CD4-positive, alpha-beta T cell (primary cell): ENCODE results near the gene LY6G6D. TPM values are rescaled to one million over a fixed set of nuclear protein-coding genes. Genes with fewer than 3 reads are reported as not detected.

ENCODE experiments used
- ATAC-seq: fragments of 200-7000 bp; cut with Tn5 transposase; one replicate; pipeline ENCODE4 v1.10.0; 2022; ENCODE audit warnings: mild to moderate bottlenecking; ENCODE audit not compliant: poor library complexity
- CTCF ChIA-PET: fragments of 350-600 bp; sonication (Branson Sonifier 250); formaldehyde crosslinking; loops from one replicate; lab custom pipeline; 2021; ENCODE audit warnings: antibody characterized with exemption, inconsistent platforms; lab: Charles Lee
- POLR2A ChIA-PET: fragments of 350-600 bp; sonication (Branson Sonifier 250); formaldehyde crosslinking; loops from one replicate; lab custom pipeline; 2021; ENCODE audit warnings: antibody characterized with exemption, inconsistent platforms; lab: Charles Lee
- DNase-seq, 14 experiments: peaks; one replicate each; pipeline ENCODE4 v3.0.0-alpha.2; 2013 to 2020; ENCODE audit warnings: mixed read lengths in 2 of 14
- H3K27ac ChIP-seq, 2 donors: one replicate each; pipeline versions ENCODE4 v1.5.1 to v1.7.0; 2013; ENCODE audit warnings: low read length in 2 of 2, low read depth in 1 of 2, mild to moderate bottlenecking in 1 of 2
- H3K27me3 ChIP-seq, 2 experiments: 1 replicate in 1 of 2; 2 replicates in 1 of 2; pipeline versions ENCODE4 v1.6.1 to v1.7.0; 2013; ENCODE audit warnings: low read length in 2 of 2, control low read depth in 1 of 2, mild to moderate bottlenecking in 1 of 2, moderate library complexity in 1 of 2; ENCODE audit not compliant: insufficient read depth in 2 of 2, control insufficient read depth in 1 of 2
- H3K36me3 ChIP-seq: one replicate; pipeline ENCODE4 v1.6.1; 2013; ENCODE audit warnings: low read length, control low read depth; ENCODE audit not compliant: insufficient read depth
- H3K4me1 ChIP-seq: one replicate; pipeline ENCODE4 v1.6.1; 2013; ENCODE audit warnings: low read length, control low read depth; ENCODE audit not compliant: insufficient read depth
- H3K4me3 ChIP-seq: one replicate; pipeline ENCODE4 v1.5.1; 2013; ENCODE audit warnings: mild to moderate bottlenecking, low read length, moderate library complexity
- H3K9me3 ChIP-seq, 2 experiments: 1 replicate in 1 of 2; 2 replicates in 1 of 2; pipeline versions ENCODE4 v1.6.1 to v1.7.0; 2013; ENCODE audit warnings: low read length in 2 of 2, mild to moderate bottlenecking in 2 of 2, control low read depth in 1 of 2, moderate library complexity in 1 of 2; ENCODE audit not compliant: control insufficient read depth in 1 of 2, insufficient read depth in 1 of 2
- H3K27ac Mint-ChIP-seq: one replicate; pipeline ENCODE4 v1.8.0; 2020; ENCODE audit warnings: mixed read lengths
- H3K27me3 Mint-ChIP-seq: one replicate; pipeline ENCODE4 v1.8.0; 2021; ENCODE audit warnings: mixed read lengths
- H3K36me3 Mint-ChIP-seq: one replicate; pipeline ENCODE4 v1.8.0; 2021; ENCODE audit warnings: low read depth, mixed read lengths
- H3K4me1 Mint-ChIP-seq: one replicate; pipeline ENCODE4 v1.8.0; 2021; ENCODE audit warnings: low read depth, mixed read lengths
- H3K4me3 Mint-ChIP-seq: one replicate; pipeline ENCODE4 v1.8.0; 2020; ENCODE audit warnings: mild to moderate bottlenecking, mixed read lengths
- H3K9me3 Mint-ChIP-seq: one replicate; pipeline ENCODE4 v1.8.0; 2020; ENCODE audit warnings: mixed read lengths
- CTCF ChIP-seq: fragments of 200-600 bp; IDR thresholded peaks from one replicate; pipeline ENCODE4 v1.8.0; 2022; ENCODE audit warnings: antibody characterized with exemption, mild to moderate bottlenecking
- intact Hi-C, 2 experiments: fragments of 100-400 bp; cut with DNase I in 1 of 2; cut with micrococcal nuclease in 1 of 2; formaldehyde crosslinking; loops; one replicate each; pipeline versions ENCODE4 v1.15.1 to v1.9.0; 2023 to 2025; cut with DNase I, micrococcal nuclease
- total RNA-seq, 174 experiments: library from RNA in 2 of 174; stranded (reverse) in 2 of 174; gene quantifications; one replicate each; pipeline ENCODE4 v1.2.3 and lab custom pipeline; 2021 to 2026

The LY6G6D gene
- total RNA-seq, 2 experiments from 2014 or later = not detected

- H3K27ac Mint-ChIP-seq = peak overlapping the region; percentile 85
- CTCF ChIA-PET = interaction anchor here (0.9 to 4.9 kb wide), 8 partner anchors 13 to 89 kb away, joined by 3 to 41 read pairs (median 6); partner anchors contain the start of genes DDAH2 and VARS1
- H3K27me3 Mint-ChIP-seq = no peaks in the 10 kb centered on the region
- Histone ChIP-seq H3K36me3 (no peaks in the 10 kb centered on the region), H3K27ac (peak overlapping the region in 1 of 2 donors; percentile 43), H3K27me3 (no peaks in the 10 kb centered on the region), H3K4me1 (peaks cover 47% of the 10 kb centered on the region), H3K9me3 (no peaks in the 10 kb centered on the region), H3K4me3 (peak overlapping the region; percentile 87)
- POLR2A ChIA-PET = interaction anchor here (0.7 to 2.1 kb wide), 10 partner anchors 30 to 231 kb away, joined by 3 to 14 read pairs (median 5); partner anchors contain the start of genes ABHD16A, DXO, GPANK1 and LSM2
- intact Hi-C loops = no loop called here
- no peak for TF ChIP-seq CTCF
- H3K36me3 Mint-ChIP-seq = peaks cover 19% of the 10 kb centered on the region
- no peak for ATAC-seq
- H3K9me3 Mint-ChIP-seq = no peaks in the 10 kb centered on the region
- peak in 1 of 14 experiments; percentile 35 for DNase-seq
- peaks cover 53% of the 10 kb centered on the region for H3K4me1 Mint-ChIP-seq
- H3K4me3 Mint-ChIP-seq = peak overlapping the region; percentile 90
Measured at GRCh38 chr6:31740397-31741223, 25.5 kb downstream of the LY6G6D start.

GRCh38 chr6:31741815-31742214 lies 26.7 kb downstream of the LY6G6D start:
- H3K4me3 ChIP-seq = no peak overlapping the region
- H3K9me3 ChIP-seq = no peaks in the 10 kb centered on the region
- no peak for TF ChIP-seq CTCF
- no peak overlapping the region for H3K27ac ChIP-seq
- H3K36me3 ChIP-seq = no peaks in the 10 kb centered on the region
- intact Hi-C loops = no loop called here
- DNase-seq (no peak), ATAC-seq (no peak)
- H3K4me1 Mint-ChIP-seq = peaks cover 41% of the 10 kb centered on the region
- peaks cover 40% of the 10 kb centered on the region for H3K4me1 ChIP-seq
- no peaks in the 10 kb centered on the region for H3K27me3 ChIP-seq
- H3K9me3 Mint-ChIP-seq = no peaks in the 10 kb centered on the region
- peak overlapping the region; percentile 49 for H3K4me3 Mint-ChIP-seq
- CTCF ChIA-PET = interaction anchor here (4.9 kb wide), 1 partner anchor 28 kb away, joined by 34 read pairs; no protein-coding TSS in a partner anchor
- H3K27ac Mint-ChIP-seq = no peak overlapping the region
- H3K36me3 Mint-ChIP-seq = peaks cover 11% of the 10 kb centered on the region
- POLR2A ChIA-PET = interaction anchor here (0.6 kb wide), 1 partner anchor 160 kb away, joined by 3 read pairs; no protein-coding TSS in a partner anchor
- H3K27me3 Mint-ChIP-seq = no peaks in the 10 kb centered on the region

GRCh38 chr6:31742894-31743293 lies 27.7 kb downstream of the LY6G6D start:
- H3K4me1 ChIP-seq = peaks cover 29% of the 10 kb centered on the region
- DNase-seq = no peak
- H3K27me3 Mint-ChIP-seq = no peaks in the 10 kb centered on the region
- H3K4me3 ChIP-seq = no peak overlapping the region
- H3K27ac ChIP-seq = no peak overlapping the region
- no peaks in the 10 kb centered on the region for H3K36me3 ChIP-seq
- ChIA-PET POLR2A (no interaction called here), CTCF (no interaction called here)
- H3K9me3 Mint-ChIP-seq = no peaks in the 10 kb centered on the region
- ATAC-seq = no peak
- intact Hi-C loops = no loop called here
- no peak for TF ChIP-seq CTCF
- H3K36me3 Mint-ChIP-seq = peaks cover 11% of the 10 kb centered on the region
- no peaks in the 10 kb centered on the region for H3K27me3 ChIP-seq
- no peak overlapping the region for H3K27ac Mint-ChIP-seq
- peaks cover 31% of the 10 kb centered on the region for H3K4me1 Mint-ChIP-seq
- no peak overlapping the region for H3K4me3 Mint-ChIP-seq
- no peaks in the 10 kb centered on the region for H3K9me3 ChIP-seq
